ENCODE measurements around the gene NAT10. TPM values are rescaled to one million over a fixed set of nuclear protein-coding genes. Genes with fewer than 3 reads are reported as not detected.

NAT10 gene
- total RNA-seq, 1 donor = 20.6 TPM

DNA sequence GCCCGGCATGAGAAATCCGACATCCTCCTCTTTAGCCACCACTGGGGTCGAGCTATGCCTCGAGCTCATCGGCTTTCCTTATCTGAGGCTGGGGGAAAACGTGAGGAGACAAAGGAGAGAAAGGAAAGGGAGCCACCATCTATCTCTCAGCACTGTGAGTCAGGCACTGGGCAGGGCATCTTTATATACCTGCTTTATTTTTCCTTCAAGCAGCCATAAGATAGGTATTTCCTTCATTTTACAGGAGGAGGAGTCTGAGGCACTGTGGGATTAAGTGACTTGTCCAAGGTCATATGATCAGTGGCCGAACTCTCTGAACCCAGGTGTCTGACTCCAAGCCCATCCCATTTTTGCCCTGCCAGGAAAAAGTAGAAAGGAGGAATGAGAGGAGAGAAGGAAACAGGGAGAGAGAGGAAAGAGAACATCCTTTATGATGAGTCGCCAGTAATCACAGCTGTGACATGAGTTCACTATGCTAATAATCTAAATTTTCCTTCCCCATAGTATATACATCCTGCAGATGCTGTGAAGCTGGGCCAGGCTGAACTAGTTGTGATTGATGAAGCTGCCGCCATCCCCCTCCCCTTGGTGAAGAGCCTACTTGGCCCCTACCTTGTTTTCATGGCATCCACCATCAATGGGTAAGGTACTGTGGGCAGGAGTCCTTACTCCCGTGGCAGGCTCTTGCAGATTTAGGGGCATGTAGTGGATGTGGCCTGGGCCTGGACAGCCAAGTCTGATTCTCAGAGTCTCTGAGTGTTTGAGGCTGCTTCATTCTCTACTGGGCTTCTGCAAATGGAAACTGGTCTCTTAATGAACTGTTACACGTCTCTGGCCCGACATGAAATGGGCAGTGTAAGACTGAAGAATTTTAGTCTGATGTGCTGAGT lies 21.8 kb downstream of the NAT10 start:
- H3K4me2 ChIP-seq (ENCODE audit: insufficient read depth, low read length) = no peak overlapping the region
- H3K27me3 ChIP-seq (ENCODE audit: insufficient read depth, low read length) = no peaks in the 10 kb centered on the region
- H3K9me3 ChIP-seq (ENCODE audit: low read depth, low read length) = no peaks in the 10 kb centered on the region
- no peaks in the 10 kb centered on the region for H3K79me2 ChIP-seq (ENCODE audit: insufficient read depth, low read length)
- peaks cover 83% of the 10 kb centered on the region for H3K36me3 ChIP-seq (ENCODE audit: insufficient read depth, low read length)
- no peaks in the 10 kb centered on the region for H4K20me1 ChIP-seq (ENCODE audit: insufficient read depth, low read length)
- H3K27ac ChIP-seq (ENCODE audit: low read depth, low read length) = no peak overlapping the region
- TF ChIP-seq, protein P1, sequence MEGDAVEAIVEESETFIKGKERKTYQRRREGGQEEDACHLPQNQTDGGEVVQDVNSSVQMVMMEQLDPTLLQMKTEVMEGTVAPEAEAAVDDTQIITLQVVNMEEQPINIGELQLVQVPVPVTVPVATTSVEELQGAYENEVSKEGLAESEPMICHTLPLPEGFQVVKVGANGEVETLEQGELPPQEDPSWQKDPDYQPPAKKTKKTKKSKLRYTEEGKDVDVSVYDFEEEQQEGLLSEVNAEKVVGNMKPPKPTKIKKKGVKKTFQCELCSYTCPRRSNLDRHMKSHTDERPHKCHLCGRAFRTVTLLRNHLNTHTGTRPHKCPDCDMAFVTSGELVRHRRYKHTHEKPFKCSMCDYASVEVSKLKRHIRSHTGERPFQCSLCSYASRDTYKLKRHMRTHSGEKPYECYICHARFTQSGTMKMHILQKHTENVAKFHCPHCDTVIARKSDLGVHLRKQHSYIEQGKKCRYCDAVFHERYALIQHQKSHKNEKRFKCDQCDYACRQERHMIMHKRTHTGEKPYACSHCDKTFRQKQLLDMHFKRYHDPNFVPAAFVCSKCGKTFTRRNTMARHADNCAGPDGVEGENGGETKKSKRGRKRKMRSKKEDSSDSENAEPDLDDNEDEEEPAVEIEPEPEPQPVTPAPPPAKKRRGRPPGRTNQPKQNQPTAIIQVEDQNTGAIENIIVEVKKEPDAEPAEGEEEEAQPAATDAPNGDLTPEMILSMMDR (IDR thresholded peaks at IDR 0.05; ENCODE audit: extremely low read depth, low read depth, low read length) = no peak
- no peak for DNase-seq (ENCODE audit: insufficient read length, low spot score, missing footprints)
- H3K4me3 ChIP-seq (ENCODE audit: insufficient read depth, low read length) = no peak overlapping the region
- H3K4me1 ChIP-seq (ENCODE audit: insufficient read depth, low read length) = no peaks in the 10 kb centered on the region
- H2AFZ ChIP-seq (ENCODE audit: low read length) = no peak overlapping the region

DNA sequence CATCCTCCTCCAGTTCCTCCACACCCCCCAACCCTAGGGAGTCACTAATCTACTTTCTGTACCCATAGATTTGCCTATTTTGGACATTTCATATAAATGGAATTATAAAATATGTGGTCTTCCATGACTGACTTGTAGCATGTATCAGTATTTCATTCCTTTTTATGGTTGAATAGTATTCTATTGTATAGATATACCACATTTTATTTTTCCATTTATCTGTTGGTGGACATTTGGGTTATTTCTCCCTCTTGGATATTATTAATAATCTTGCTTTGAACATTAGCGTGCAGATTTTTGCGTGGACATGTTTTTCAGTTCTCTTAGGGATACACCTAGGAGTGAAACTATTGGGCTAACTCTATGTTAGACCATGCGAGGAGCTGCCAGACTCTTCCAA lies 23.4 kb downstream of the NAT10 start:
- Histone ChIP-seq H4K20me1 (ENCODE audit: insufficient read depth, low read length) (no peaks in the 10 kb centered on the region), H3K79me2 (ENCODE audit: insufficient read depth, low read length) (no peaks in the 10 kb centered on the region), H3K4me1 (ENCODE audit: insufficient read depth, low read length) (no peaks in the 10 kb centered on the region), H2AFZ (ENCODE audit: low read length) (no peak overlapping the region), H3K9me3 (ENCODE audit: low read depth, low read length) (no peaks in the 10 kb centered on the region), H3K4me2 (ENCODE audit: insufficient read depth, low read length) (no peak overlapping the region), H3K27me3 (ENCODE audit: insufficient read depth, low read length) (no peaks in the 10 kb centered on the region), H3K4me3 (ENCODE audit: insufficient read depth, low read length) (no peak overlapping the region), H3K27ac (ENCODE audit: low read depth, low read length) (no peak overlapping the region), H3K36me3 (ENCODE audit: insufficient read depth, low read length) (peaks cover 83% of the 10 kb centered on the region)
- TF ChIP-seq, protein P1 (IDR thresholded peaks at IDR 0.05; ENCODE audit: extremely low read depth, low read depth, low read length) = no peak
- no peak for DNase-seq (ENCODE audit: insufficient read length, low spot score, missing footprints)

DNA sequence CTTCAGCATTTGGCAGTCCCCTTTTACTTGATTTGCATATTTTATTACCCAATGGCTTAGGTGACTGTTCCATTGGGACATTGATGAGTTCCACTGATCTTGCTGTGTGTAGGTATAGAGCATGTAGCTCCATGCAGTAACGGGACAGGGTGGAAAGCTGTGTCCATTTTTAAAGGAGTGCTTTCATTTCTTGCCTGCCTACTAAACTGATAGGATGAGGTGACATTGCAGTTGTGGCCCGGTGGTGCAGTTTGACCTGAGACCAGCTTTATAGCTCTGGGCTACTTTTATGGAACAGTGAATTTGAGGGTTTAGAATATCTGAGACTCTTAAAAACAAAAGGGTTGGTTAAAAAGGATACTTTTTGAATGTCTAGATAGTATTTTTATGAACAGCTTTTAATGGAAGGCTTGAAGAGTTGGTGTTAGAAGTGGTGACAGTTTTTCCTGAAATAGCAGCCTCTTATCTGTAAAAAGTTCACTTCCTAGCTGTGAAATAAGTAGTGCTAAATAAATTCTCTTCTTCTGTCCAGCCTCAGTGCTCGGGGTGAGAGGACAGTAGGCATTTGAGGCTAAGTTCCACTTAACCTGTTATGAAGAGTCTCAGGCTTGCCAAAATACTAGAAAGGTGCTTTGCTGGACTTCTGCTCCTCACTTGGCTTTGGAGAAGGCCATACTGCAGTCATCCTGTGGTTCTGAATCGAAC lies 27.0 kb downstream of the NAT10 start:
- peaks cover 79% of the 10 kb centered on the region for H3K36me3 ChIP-seq (ENCODE audit: insufficient read depth, low read length)
- no peak for DNase-seq (ENCODE audit: insufficient read length, low spot score, missing footprints)
- no peaks in the 10 kb centered on the region for H3K79me2 ChIP-seq (ENCODE audit: insufficient read depth, low read length)
- H3K27ac ChIP-seq (ENCODE audit: low read depth, low read length) = no peak overlapping the region
- no peak overlapping the region for H3K4me2 ChIP-seq (ENCODE audit: insufficient read depth, low read length)
- H3K27me3 ChIP-seq (ENCODE audit: insufficient read depth, low read length) = no peaks in the 10 kb centered on the region
- no peaks in the 10 kb centered on the region for H3K4me1 ChIP-seq (ENCODE audit: insufficient read depth, low read length)
- H4K20me1 ChIP-seq (ENCODE audit: insufficient read depth, low read length) = no peaks in the 10 kb centered on the region
- H3K4me3 ChIP-seq (ENCODE audit: insufficient read depth, low read length) = no peak overlapping the region
- TF ChIP-seq, protein P1 (IDR thresholded peaks at IDR 0.05; ENCODE audit: extremely low read depth, low read depth, low read length) = no peak
- no peak overlapping the region for H2AFZ ChIP-seq (ENCODE audit: low read length)
- H3K9me3 ChIP-seq (ENCODE audit: low read depth, low read length) = no peaks in the 10 kb centered on the region

DNA sequence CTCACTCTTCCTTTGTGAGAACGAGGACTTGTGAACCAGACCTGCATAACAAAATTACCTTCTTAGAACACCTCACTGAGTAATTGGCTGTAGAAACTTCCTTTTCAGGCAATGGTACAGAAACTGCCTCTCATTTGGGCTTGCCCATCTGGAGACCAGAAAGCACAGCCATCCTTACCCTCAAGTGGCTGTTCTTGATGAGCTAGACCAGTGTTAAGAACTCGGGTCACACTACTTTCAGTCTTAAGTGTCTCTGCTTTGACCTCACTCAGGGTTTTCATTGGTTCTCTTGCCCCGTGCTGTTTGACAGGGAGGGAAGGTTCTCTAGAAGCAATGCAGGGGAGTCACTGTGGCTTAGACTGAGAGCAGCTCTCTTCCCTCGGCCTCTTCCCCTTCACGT lies 29.3 kb downstream of the NAT10 start:
- no peak overlapping the region for H2AFZ ChIP-seq (ENCODE audit: low read length)
- no peak overlapping the region for H3K4me2 ChIP-seq (ENCODE audit: insufficient read depth, low read length)
- no peaks in the 10 kb centered on the region for H3K4me1 ChIP-seq (ENCODE audit: insufficient read depth, low read length)
- H3K4me3 ChIP-seq (ENCODE audit: insufficient read depth, low read length) = no peak overlapping the region
- TF ChIP-seq, protein P1 (IDR thresholded peaks at IDR 0.05; ENCODE audit: extremely low read depth, low read depth, low read length) = no peak
- H4K20me1 ChIP-seq (ENCODE audit: insufficient read depth, low read length) = peaks cover 3% of the 10 kb centered on the region
- no peak overlapping the region for H3K27ac ChIP-seq (ENCODE audit: low read depth, low read length)
- H3K36me3 ChIP-seq (ENCODE audit: insufficient read depth, low read length) = peaks cover 81% of the 10 kb centered on the region
- no peaks in the 10 kb centered on the region for H3K9me3 ChIP-seq (ENCODE audit: low read depth, low read length)
- H3K79me2 ChIP-seq (ENCODE audit: insufficient read depth, low read length) = no peaks in the 10 kb centered on the region
- DNase-seq (ENCODE audit: insufficient read length, low spot score, missing footprints) = no peak
- no peaks in the 10 kb centered on the region for H3K27me3 ChIP-seq (ENCODE audit: insufficient read depth, low read length)

All from osteoblast (primary cell).